Measurements from ENCODE around the gene LMAN2L.
"Not testable (repeated sequence)": the region's sequence is repeated elsewhere in the genome, so short reads cannot be mapped to it uniquely, and the experiment has no call there.

LMAN2L gene

GRCh38 chr2:96685577-96686459 lies 54.0 kb downstream of the LMAN2L start:
- ATAC-seq, result peak in 1 of 2 donors; percentile 4

GRCh38 chr2:96684883-96685576 lies 54.8 kb downstream of the LMAN2L start:
- ATAC-seq, result no peak

GRCh38 chr2:96683972-96684820 lies 55.7 kb downstream of the LMAN2L start:
- ATAC-seq, result no peak

- no peak for ATAC-seq
Observed at GRCh38 chr2:96683307-96683706, 56.6 kb downstream of the LMAN2L start.

- no peak for ATAC-seq
Observed at GRCh38 chr2:96681540-96681939, 58.3 kb downstream of the LMAN2L start.

GRCh38 chr2:96680561-96681141 lies 59.2 kb downstream of the LMAN2L start:
- ATAC-seq, result no peak

- ATAC-seq, result no peak
Observed at GRCh38 chr2:96679848-96680247, 60.0 kb downstream of the LMAN2L start.

- no peak for ATAC-seq
Observed at GRCh38 chr2:96669539-96670215, 70.2 kb downstream of the LMAN2L start.

GRCh38 chr2:96668771-96669170 lies 71.1 kb downstream of the LMAN2L start:
- ATAC-seq, result no peak

- not testable (repeated sequence) for ATAC-seq
Observed at GRCh38 chr2:96665717-96666116, 74.1 kb downstream of the LMAN2L start.

- no peak for ATAC-seq
Observed at GRCh38 chr2:96665083-96665569, 74.7 kb downstream of the LMAN2L start.

GRCh38 chr2:96664366-96664925 lies 75.4 kb downstream of the LMAN2L start:
- ATAC-seq, result no peak

- ATAC-seq, result no peak
Observed at GRCh38 chr2:96663829-96664228, 76.0 kb downstream of the LMAN2L start.

GRCh38 chr2:96663177-96663576 lies 76.7 kb downstream of the LMAN2L start:
- no peak for ATAC-seq

- ATAC-seq, result no peak
Observed at GRCh38 chr2:96662360-96662759, 77.5 kb downstream of the LMAN2L start.

- ATAC-seq, result no peak
Observed at GRCh38 chr2:96661324-96661723, 78.5 kb downstream of the LMAN2L start.

GRCh38 chr2:96656540-96656939 lies 83.3 kb downstream of the LMAN2L start:
- no peak for ATAC-seq

Data from activated CD4-positive, CD25-positive, alpha-beta regulatory T cell treated with anti-CD3 and anti-CD28 coated beads, Interleukin-2, amount 50 U/mL, for 24 hours (primary cell).